Erythroblast (primary cell): Measurements from ENCODE around the gene SIAH3.

Source experiments
- GATA1 ChIP-seq: IDR thresholded peaks from 2 replicates; pipeline ENCODE4 v1.6.1; 2011; ENCODE audit warnings: low read depth, mild to moderate bottlenecking, control low read depth, low read length, moderate library complexity
- POLR2A ChIP-seq: IDR thresholded peaks from 2 replicates; pipeline ENCODE4 v1.6.1; 2011; ENCODE audit warnings: mild to moderate bottlenecking, low read length

DNA sequence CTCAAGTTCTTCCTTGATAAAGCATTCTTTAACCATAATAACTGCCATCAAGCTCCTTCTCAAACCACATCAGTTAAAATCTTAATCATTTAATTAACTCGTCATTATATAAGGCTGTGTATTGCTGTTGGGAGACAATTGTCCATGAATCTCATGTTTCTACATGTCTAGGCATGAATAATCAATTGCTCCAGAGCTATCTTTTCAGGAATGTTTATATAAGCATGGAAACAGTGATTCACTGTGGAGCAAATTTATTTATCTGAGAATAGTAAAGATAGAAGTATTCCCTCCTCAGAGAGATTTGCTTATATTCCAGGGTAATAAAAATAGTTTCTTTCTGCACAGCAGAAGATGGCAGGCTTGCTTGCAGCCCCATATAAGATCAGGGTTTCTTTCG is 78.3 kb downstream of the SIAH3 start:
- TF ChIP-seq POLR2A = no peak
- TF ChIP-seq GATA1 = no peak
